Stimulated activated CD8-positive, alpha-beta memory T cell treated with anti-CD3 and anti-CD28 coated beads, Interleukin-7, amount 100 ng/mL, for 48 hours (primary cell): ENCODE data around the gene OR3A1.
"Not testable (repeated sequence)": the region's sequence is repeated elsewhere in the genome, so short reads cannot be mapped to it uniquely, and the experiment has no call there.

Experiments
- DNase-seq, 2 donors: peaks; one replicate each; pipeline ENCODE4 v3.0.0-alpha.2; 2020; ENCODE audit warnings: low read depth in 1 of 2; ENCODE audit errors: extremely low read depth in 1 of 2

OR3A1 gene, protein sequence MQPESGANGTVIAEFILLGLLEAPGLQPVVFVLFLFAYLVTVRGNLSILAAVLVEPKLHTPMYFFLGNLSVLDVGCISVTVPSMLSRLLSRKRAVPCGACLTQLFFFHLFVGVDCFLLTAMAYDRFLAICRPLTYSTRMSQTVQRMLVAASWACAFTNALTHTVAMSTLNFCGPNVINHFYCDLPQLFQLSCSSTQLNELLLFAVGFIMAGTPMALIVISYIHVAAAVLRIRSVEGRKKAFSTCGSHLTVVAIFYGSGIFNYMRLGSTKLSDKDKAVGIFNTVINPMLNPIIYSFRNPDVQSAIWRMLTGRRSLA

DNA sequence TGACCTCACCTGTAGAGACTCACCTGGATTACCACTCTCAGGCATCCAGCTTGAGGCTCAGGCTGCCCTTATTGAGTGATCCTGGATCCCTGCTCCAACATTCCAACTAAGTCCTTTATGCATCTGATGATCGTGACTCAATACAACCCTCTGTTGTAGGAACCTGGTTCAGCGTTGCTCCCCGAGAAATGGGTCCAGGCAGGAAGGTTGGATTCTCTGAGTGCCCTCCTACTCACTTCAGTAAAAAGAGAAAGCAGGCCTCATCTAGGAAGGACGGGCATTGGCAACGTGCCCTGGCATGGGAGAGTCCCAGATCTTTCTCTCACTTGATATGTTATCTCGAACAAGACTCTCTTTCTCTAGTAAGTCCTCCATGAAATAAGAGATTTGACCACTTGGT, at the start of gene OR3A1:
TSS of gene OR3A1 (minus strand) at position 101 of the 400 bp plus-strand sequence. CDS start 5,778 bp downstream, outside the sequence.
- DNase-seq, result no peak

DNA sequence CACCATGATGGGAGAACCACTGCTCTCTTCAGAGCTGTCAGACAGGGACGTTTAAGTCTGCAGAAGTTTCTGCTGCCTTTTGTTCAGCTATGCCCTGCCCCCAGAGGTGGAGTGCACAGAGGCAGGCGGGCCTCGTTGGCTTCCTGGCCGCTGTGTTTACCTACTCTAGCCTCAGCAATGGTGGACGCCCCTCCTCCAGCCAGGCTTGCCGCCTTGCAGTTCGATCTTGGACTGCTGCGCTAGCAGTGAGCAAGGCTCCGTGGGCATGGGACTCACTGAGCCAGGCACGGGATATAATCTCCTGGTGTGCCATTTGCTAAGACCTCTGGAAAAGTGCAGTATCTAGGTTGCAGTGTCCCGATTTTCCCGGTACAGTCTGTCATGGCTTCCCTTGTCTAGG, 44.6 kb upstream of the OR3A1 start:
- DNase-seq, result not testable (repeated sequence)

DNA sequence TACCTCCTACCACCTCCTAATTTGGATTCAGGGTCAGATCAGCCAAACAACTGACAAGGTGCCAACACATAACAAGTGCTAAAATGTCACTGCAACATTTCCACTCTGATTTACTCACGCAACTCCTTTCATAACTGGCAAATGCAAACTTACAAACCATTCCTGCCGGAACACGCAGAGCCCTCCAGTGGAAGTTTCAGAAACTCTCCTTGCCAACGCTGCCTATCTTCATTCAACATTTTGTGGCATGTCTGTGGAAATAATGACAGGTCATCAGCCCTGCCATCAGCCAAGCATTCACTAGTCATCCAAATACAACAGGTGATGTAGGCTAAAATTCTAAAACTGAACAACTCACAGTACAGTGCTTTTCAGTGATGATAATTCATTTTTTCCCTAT, 37.7 kb upstream of the OR3A1 start:
- no peak for DNase-seq

DNA sequence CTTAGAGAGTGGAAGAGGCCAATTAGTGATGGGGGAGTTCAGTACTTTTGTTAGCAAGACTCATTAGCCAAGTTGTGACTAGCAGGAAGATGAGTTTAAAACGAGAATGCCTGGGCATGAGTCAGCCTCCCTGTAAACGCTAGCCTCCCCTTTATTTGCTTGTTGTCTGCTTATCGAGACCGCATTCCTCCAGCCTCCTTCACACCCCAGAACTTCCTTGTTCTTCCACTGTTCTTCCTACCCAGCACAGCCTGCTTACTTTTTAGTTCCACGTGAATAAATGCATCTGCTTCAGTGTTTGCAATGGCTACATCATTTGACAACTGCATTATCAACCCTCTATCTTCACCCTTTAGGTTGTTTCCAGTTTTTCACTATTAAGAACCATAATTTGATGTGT, 20.2 kb upstream of the OR3A1 start:
- no peak for DNase-seq

DNA sequence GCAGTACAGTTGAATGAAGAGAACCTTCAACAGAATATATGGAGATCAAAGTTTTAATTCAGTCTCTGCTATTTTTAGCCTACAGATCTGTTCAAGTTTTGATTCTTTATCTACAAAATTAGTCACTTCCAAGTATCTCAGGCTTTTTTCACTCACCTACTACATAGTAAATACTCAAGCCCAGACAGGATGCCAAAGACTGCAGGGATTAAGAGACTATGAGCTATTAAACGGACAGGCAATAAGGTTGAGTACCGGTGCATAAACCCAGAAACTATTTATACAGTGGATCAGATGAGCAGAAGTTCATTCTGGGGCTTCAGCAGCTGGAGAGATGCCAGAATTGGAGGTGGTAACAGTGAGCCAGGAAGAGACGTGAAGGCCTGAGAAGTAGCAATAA, 18.7 kb upstream of the OR3A1 start:
- DNase-seq, result no peak

DNA sequence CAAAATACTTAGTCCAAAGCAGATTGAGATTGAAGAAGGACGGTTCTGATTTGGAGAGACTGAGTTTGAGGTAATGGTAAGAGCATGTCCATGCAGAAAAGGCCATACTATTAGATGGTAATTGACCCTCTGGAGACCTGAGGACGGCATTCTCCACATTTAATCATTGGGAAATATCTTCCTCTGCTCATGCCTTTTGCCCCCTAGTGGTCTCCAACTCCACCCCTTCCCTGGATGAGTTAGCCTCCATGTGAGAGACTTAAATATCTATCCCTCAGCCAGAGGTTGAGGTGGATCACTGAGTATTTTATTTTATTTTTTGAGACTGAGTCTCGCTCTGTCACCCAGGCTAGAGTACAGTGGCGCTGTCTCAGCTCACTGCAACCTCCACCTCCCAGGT, 10.4 kb upstream of the OR3A1 start:
- no peak for DNase-seq

DNA sequence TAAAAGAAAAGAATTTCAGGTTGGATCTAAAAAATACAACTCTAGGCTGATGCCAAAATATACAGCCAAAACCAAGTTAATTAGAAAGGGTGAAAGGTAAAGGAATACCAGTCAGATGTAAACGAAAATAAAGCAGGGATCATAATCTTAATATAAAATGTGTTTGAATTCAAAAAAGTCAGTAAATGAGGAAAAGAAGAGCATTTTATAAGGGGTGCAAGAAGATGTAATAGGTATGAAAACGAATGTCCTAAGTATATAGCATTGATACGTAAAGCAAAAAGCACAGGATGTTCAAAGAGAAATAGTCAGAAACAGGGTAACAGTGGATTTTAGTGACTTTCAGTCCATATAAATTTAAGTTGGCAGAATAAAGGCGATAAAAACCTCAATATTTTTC, 2.5 kb downstream of the OR3A1 start:
- DNase-seq, result no peak

DNA sequence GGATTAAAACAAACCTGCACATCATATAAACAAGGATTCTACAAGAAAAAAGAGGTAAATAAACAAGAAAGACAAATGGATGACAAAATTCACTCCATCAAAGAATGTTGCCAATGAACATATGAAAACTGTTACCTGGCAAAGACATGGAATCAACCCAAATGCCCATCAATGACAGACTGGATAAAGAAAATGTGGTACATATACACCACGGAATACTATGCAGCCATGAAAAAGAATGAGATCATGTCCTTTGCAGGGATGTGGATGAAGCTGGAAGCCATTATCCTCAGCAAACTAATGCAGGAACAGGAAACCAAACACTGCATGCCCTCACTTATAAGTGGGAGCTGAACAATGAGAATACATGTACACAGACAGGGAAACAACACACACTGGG, 4.6 kb downstream of the OR3A1 start:
- DNase-seq, result not testable (repeated sequence)

DNA sequence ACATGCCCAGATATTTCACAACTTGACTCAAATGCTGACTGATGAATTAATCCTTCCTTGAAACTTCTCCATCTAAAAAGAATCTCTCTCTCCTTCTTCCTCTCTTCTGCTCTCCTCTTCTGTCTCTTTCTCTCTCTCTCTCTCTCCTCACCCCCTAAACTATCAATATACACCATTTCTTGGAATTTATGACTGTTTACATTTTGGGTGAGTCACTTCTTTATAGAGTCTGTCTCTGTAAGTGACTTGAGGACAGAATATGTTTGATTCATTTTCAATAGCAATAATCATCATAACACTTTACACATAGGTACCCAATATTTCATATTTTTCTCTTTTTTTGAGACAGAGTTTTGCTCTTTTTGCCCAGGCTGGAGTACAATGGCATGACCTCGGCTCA, 15.3 kb downstream of the OR3A1 start:
- DNase-seq, result no peak

DNA sequence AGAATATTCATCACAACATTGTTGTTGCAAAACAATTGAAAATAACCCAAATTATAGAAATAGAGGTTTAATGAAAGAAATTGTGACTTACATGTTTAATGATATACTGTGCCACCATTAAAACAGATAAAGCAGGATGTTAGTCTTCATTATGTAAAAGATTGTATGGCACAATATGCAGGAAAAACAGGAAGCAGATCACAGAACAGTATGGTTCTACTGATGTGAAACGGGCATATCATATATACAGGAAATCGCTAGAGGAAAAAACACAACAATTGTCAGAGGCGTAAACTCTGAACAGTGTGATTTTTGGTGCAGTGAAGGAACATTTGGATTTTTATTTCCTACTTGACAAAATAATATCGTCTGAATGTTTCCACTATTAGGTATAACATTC, 22.0 kb downstream of the OR3A1 start:
- DNase-seq, result no peak

DNA sequence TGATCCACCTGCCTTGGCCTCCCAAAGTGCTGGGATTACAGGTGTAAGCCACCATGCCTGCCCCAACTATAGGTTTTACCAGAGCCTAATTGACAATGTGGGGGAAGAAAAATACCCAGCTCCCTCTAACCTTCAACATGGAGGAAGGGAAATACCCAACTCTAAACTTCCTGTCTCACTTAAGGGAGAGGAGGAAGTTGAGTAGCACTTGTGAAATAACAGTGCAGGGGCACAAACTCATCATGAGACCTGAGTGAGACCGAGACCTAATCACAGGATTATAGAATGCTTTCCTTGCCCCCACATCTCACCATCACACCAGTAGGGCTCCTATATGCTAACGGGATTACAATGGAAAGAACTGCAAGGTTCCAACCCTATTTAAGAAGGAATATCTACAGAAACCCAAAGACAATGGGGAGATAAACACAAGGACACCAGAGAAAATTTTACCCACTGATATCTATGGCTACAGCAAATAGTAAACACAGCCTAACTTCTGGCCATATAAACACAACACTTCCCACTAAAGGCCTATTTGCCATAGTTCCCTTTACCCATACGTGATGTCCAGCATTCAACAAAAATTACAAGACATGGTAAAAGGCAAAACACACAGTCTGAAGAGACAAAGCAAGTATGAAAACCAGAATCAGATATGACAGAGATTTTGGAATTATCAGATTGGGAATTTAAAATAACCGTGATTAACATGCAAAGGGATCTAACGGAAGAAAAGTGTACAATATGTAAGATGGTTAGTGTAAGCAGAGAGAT, 26.9 kb downstream of the OR3A1 start:
- DNase-seq, result no peak

DNA sequence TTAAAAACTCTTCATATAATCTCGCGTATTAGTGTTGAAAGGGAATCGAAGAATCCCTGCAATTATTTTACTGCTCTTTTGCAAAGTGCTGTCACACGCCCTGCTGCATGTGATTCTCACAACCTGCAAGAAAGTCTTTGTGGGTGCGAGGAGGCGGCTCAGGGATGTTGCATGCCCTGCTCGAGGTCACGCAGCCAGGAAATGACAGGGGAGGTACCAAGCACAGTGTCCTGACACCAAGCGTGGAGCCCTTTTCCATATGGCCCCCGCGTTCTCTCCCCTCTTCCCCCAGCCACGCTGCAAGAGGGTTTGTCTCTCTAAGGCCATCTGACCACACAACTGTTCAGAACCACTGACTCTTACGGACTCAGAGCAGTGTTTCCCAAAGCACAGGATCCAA, 37.6 kb downstream of the OR3A1 start:
- no peak for DNase-seq

DNA sequence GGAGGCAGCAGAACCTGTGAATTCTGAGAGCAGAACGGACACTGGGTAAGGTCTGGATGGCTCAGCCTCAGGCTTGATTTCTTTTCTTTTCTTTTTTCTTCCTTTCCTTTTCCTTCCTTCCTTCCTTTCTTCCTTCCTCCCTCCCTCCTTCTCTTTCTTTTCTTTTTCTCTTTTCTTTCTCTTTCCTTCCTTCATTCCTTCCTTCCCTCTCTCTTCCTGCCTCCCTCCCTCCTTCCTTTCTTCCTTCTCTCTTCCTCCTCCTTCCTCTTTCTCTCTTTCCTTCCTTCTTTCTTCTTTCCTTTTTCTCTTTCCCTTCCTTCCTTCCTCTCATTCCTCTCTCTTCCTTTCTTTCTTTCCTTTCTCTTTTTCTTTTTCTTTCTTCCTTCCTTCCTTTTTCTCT, 38.0 kb downstream of the OR3A1 start:
- DNase-seq, result no peak

DNA sequence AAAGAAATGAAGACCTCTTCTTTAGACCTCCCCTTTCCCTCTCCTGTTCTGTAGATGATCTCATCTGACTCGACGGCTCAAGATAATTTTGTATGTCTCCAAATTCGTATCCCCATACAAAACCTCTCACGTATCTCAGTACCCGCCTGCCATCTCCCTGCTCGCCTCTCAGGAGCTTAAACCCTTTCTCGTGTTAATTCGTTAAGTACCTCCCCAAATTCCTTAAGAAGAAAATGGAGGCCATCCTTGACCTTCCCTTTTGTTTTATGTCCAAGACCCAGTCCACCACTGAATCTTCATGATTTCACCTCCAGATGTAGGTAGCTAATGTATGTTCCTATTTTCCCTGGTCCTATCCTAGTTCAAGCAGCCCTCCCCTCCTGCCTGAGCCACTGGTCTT, 41.6 kb downstream of the OR3A1 start:
- no peak for DNase-seq

DNA sequence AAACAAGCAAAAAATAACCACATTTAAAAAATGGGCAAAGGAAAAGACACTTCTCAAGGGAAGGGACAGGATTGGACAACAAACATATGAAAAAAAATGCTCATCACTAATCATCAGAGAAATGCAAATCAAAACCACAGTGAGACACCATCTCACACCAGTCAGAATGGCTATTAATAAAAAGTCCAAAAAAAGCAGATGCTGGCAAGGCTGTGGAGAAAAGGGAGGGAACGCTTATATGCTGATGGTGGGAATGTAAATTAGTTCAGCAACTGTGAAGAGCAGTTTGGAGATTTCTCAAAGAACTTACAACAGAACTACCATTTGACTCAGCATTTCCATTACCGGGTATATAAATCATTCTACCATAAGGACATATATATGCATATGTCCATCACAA, 49.1 kb downstream of the OR3A1 start:
- DNase-seq, result not testable (repeated sequence)

DNA sequence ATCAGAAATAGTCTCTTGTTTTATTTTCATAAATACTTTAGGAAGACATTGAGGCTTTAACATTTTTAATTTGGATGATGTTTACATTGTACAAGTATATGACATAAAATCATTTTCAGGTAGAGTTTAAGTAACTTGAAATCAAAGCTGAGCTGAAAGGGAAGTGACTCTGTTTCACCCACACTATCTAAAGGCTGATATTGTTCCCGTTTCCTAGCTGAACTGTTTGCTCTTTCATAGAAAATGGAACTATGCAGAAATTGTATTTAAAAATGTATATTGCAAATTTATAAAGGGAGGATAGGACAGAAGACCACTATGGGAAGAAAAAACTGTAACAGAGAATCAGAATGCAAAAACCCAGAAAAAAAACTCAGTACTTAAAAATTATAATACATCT, 53.3 kb downstream of the OR3A1 start:
- DNase-seq, result not testable (repeated sequence)

DNA sequence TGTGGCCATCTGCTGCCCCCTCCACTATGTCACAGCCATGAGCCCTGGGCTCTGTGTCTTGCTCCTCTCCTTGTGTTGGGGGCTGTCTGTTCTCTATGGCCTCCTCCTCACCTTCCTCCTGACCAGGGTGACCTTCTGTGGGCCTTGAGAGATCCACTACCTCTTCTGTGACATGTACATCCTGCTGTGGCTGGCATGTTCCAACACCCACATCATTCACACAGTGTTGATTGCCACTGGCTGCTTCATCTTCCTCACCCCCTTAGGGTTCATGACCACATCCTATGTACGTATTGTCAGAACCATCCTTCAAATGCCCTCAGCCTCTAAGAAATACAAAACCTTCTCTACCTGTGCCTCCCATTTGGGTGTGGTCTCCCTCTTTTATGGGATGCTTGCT, 57.1 kb downstream of the OR3A1 start:
- DNase-seq, result not testable (repeated sequence)
